Sigmoid colon (tissue), 7 donors: ENCODE results near the gene SAMD4A. TPM values are rescaled to one million over a fixed set of nuclear protein-coding genes. Genes with fewer than 3 reads are reported as not detected.

Experiments used
- DNase-seq: peaks from one replicate; pipeline ENCODE4 v3.0.0-alpha.2; 2019
- H3K27ac ChIP-seq, 4 donors: fragments of 200-600 bp; sonication (generic); one replicate each; pipeline ENCODE4 v1.5.1; 2016 to 2019; ENCODE audit warnings: mild to moderate bottlenecking in 1 of 4
- H3K27me3 ChIP-seq, 3 donors: fragments of 200-600 bp; sonication (generic); one replicate each; pipeline ENCODE4 v1.5.1; 2019; ENCODE audit warnings: mild to moderate bottlenecking in 1 of 3
- H3K36me3 ChIP-seq, 4 donors: fragments of 200-600 bp; sonication (generic); one replicate each; pipeline ENCODE4 v1.5.1; 2016 to 2019
- H3K4me1 ChIP-seq, 4 donors: fragments of 200-600 bp; sonication (generic); one replicate each; pipeline ENCODE4 v1.5.1; 2017 to 2019
- H3K4me3 ChIP-seq, 4 donors: fragments of 200-600 bp; sonication (generic); one replicate each; pipeline ENCODE4 v1.5.1; 2017 to 2019; ENCODE audit warnings: mild to moderate bottlenecking in 2 of 4, moderate library complexity in 1 of 4
- H3K9me3 ChIP-seq, 4 donors: fragments of 200-600 bp in 3 of 4; sonication (generic) in 3 of 4; one replicate each; pipeline versions ENCODE4 v1.5.1 to v1.6.1; 2013 to 2019
- EP300 ChIP-seq, 4 donors: sonication (generic); formaldehyde crosslinking; IDR thresholded peaks; one replicate each; pipeline ENCODE4 v1.6.1; 2017; ENCODE audit warnings: antibody characterized with exemption in 4 of 4
- POLR2A ChIP-seq, 2 donors: fragments of 450-650 bp; IDR thresholded peaks; one replicate each; pipeline ENCODE4 v1.6.1; 2016; ENCODE audit warnings: antibody characterized with exemption in 2 of 2, mild to moderate bottlenecking in 2 of 2, moderate library complexity in 2 of 2
- POLR2AphosphoS5 ChIP-seq, 4 donors: sonication (generic); formaldehyde crosslinking; IDR thresholded peaks; one replicate each; pipeline ENCODE4 v1.6.1; 2017; ENCODE audit warnings: antibody characterized with exemption in 4 of 4
- WGBS, 2 donors: extraction: QIAGEN DNeasy Blood & Tissue Kit; methylation state at CpG; one replicate each; pipeline ENCODE4 v1.1.7; 2013; 5-methylcytosine and 5-hydroxymethylcytosine counted together
- intact Hi-C: fragments of 100-400 bp; cut with DNase I; formaldehyde crosslinking; loops from one replicate; pipeline ENCODE4 v1.15.1; 2023
- polyA plus RNA-seq, 3 donors: library from polyadenylated mRNA; stranded (reverse); fragments of 200-250 nt; gene quantifications; one replicate each; pipeline ENCODE4 v1.2.3, GENCODE V29; 2013
- total RNA-seq, 4 donors: library from RNA; depleted of rRNA; stranded (reverse); fragments of >200 nt; gene quantifications; one replicate each; pipeline ENCODE4 v1.1.0, GENCODE V29; 2016
- TF ChIP-seq, protein P1 (sequence below), 4 experiments: fragments of 450-650 bp in 3 of 4; fragments of 200-600 bp in 1 of 4; IDR thresholded peaks; one replicate each; pipeline ENCODE4 v1.5.1; 2016 to 2019; ENCODE audit warnings: antibody characterized with exemption in 4 of 4, mild to moderate bottlenecking in 3 of 4, moderate library complexity in 2 of 4
- donor health status: healthy with polysubstance abuse.
- donor health status: Bipolar disorder and iron deficiency.
- donor health status: healthy.

The SAMD4A gene
- total and polyA plus RNA-seq, 7 donors: 4.2 to 135 (median 79.8) TPM

DNA sequence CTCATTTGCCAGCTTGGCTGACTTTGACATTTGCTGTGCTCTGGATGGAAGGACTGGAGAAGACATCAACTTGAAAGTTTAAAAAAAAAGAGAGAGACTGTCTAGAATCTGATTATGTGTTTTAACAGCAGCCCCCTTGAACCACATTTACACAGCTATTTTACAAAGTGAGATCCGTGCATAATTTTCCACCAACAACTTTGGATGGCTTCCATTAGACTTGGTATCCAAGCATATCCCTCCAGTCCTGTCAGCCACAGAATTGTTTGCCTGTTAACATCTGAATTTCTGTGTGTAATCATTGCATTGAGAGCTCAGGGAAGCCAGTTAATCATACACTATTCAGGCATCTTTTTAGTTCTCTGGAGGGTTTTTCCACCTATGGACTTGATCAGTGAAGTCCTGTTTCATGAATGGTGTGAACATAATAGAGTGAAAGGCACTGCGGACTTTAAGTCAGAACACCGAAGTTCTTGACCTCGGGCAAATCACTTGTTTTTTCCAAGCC lies 93.7 kb downstream of the SAMD4A start:
- no peaks in the 10 kb centered on the region for H3K9me3 ChIP-seq
- H3K36me3 ChIP-seq: no peaks in the 10 kb centered on the region
- H3K27ac ChIP-seq: peak overlapping the region in 1 of 4 donors; percentile 19
- no peak for TF ChIP-seq POLR2A (IDR thresholded peaks at IDR 0.05)
- TF ChIP-seq EP300 (IDR thresholded peaks at IDR 0.05): no peak
- TF ChIP-seq, protein P1, sequence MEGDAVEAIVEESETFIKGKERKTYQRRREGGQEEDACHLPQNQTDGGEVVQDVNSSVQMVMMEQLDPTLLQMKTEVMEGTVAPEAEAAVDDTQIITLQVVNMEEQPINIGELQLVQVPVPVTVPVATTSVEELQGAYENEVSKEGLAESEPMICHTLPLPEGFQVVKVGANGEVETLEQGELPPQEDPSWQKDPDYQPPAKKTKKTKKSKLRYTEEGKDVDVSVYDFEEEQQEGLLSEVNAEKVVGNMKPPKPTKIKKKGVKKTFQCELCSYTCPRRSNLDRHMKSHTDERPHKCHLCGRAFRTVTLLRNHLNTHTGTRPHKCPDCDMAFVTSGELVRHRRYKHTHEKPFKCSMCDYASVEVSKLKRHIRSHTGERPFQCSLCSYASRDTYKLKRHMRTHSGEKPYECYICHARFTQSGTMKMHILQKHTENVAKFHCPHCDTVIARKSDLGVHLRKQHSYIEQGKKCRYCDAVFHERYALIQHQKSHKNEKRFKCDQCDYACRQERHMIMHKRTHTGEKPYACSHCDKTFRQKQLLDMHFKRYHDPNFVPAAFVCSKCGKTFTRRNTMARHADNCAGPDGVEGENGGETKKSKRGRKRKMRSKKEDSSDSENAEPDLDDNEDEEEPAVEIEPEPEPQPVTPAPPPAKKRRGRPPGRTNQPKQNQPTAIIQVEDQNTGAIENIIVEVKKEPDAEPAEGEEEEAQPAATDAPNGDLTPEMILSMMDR (IDR thresholded peaks at IDR 0.05): no peak
- no peak for TF ChIP-seq POLR2AphosphoS5 (IDR thresholded peaks at IDR 0.05)
- no peak for DNase-seq
- no peaks in the 10 kb centered on the region for H3K27me3 ChIP-seq
- intact Hi-C loops: no loop called here
- no peak overlapping the region for H3K4me3 ChIP-seq
- peaks cover 0 to 48% (median 22%) of the 10 kb centered on the region in 4 donors for H3K4me1 ChIP-seq
- WGBS, 2 donors: 83 to 85% methylated on average over 4 of the region's 4 CpGs

DNA sequence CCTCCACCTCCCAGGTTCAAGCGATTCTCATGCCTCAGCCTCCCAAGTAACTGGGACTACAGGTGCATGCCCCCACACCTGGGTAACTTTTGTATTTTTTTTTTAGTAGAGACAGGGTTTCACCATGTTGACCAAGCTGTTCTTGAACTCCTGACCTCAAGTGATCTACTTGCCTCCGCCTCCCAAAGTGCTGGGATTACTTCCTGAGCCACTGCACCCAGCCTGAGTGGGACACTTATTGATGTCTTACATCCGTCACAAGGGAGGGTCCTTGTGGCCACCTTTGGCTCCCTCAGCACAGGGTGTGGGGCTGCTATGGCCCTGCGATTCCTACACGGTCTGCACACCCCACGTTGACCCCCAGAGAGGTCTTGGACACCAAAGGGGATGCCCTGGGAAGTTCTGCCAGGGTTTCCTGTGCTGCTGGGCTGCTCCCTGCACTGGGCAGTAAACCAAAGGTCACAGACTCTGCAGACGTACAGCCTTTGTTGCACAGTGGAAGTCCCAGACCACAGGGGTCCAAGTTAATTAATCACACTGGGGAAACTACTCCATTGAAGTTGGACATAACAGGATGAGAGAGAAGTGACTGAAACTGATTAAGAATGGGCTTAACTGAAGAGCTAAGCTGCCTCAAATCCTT lies 95.7 kb downstream of the SAMD4A start:
- Histone ChIP-seq H3K4me3 (no peak overlapping the region), H3K36me3 (no peaks in the 10 kb centered on the region), H3K4me1 (peaks cover 0 to 55% (median 30%) of the 10 kb centered on the region in 4 donors), H3K27ac (no peak overlapping the region), H3K9me3 (no peaks in the 10 kb centered on the region), H3K27me3 (no peaks in the 10 kb centered on the region)
- WGBS, 2 donors: 71 to 76% methylated on average over 7 of the region's 7 CpGs
- DNase-seq: no peak
- intact Hi-C loops: no loop called here
- no peak for TF ChIP-seq EP300 (IDR thresholded peaks at IDR 0.05)
- no peak for TF ChIP-seq POLR2AphosphoS5 (IDR thresholded peaks at IDR 0.05)
- TF ChIP-seq, protein P1 (IDR thresholded peaks at IDR 0.05): no peak
- TF ChIP-seq POLR2A (IDR thresholded peaks at IDR 0.05): no peak

GRCh38 chr14:54664961-54665360 lies 98.0 kb downstream of the SAMD4A start:
- no peaks in the 10 kb centered on the region for H3K36me3 ChIP-seq
- TF ChIP-seq POLR2AphosphoS5 (IDR thresholded peaks at IDR 0.05) (no peak), POLR2A (IDR thresholded peaks at IDR 0.05) (no peak), EP300 (IDR thresholded peaks at IDR 0.05) (no peak)
- TF ChIP-seq, protein P1 (IDR thresholded peaks at IDR 0.05): no peak
- intact Hi-C loops: no loop called here
- DNase-seq: no peak
- WGBS, 2 donors: 28 to 72% methylated on average over 2 of the region's 2 CpGs
- no peaks in the 10 kb centered on the region for H3K27me3 ChIP-seq
- no peak overlapping the region for H3K4me3 ChIP-seq
- peaks cover 0 to 68% (median 45%) of the 10 kb centered on the region in 4 donors for H3K4me1 ChIP-seq
- no peaks in the 10 kb centered on the region for H3K9me3 ChIP-seq
- H3K27ac ChIP-seq: peak overlapping the region in 2 of 4 donors; percentile 12 to 45

DNA sequence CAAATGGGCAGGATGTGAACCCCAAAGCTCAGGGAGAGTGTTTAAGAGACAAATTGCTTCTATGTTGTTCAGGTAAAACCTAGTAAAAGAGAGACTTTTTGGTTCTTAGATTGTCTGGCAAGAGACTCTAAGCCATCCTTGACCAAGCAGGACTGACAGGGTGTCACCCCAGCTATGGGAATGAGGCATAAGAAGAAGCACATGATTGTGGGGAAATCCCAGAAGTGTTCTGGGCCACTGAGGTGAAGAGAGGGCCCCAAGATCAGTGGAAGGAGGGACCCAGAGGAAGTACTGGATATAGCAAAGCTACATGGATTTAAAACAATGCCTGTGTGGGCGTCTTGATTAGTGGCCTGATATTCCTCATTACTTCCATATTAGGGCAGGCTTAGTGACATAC lies 99.0 kb downstream of the SAMD4A start:
- no peak overlapping the region for H3K4me3 ChIP-seq
- peaks cover 0 to 69% (median 49%) of the 10 kb centered on the region in 4 donors for H3K4me1 ChIP-seq
- H3K27ac ChIP-seq: peak overlapping the region in 2 of 4 donors; percentile 45 to 89
- WGBS, 2 donors: 87 to 92% methylated on average over 1 of the region's 1 CpG
- H3K27me3 ChIP-seq: no peaks in the 10 kb centered on the region
- no peak for DNase-seq
- TF ChIP-seq, protein P1 (IDR thresholded peaks at IDR 0.05): no peak
- no peak for TF ChIP-seq POLR2AphosphoS5 (IDR thresholded peaks at IDR 0.05)
- TF ChIP-seq EP300 (IDR thresholded peaks at IDR 0.05): no peak
- TF ChIP-seq POLR2A (IDR thresholded peaks at IDR 0.05): no peak
- H3K36me3 ChIP-seq: no peaks in the 10 kb centered on the region
- no peaks in the 10 kb centered on the region for H3K9me3 ChIP-seq
- intact Hi-C loops: loop anchor here (2.0 kb wide), 1 partner anchor 13 kb away; no protein-coding TSS in a partner anchor
